Measurements from ENCODE around the gene ZDHHC23.

The ZDHHC23 gene

GRCh38 chr3:114005481-114005880 lies 57.7 kb downstream of the ZDHHC23 start:
- DNase-seq (ENCODE audit: low read depth in 2 of 2) = no peak

DNA sequence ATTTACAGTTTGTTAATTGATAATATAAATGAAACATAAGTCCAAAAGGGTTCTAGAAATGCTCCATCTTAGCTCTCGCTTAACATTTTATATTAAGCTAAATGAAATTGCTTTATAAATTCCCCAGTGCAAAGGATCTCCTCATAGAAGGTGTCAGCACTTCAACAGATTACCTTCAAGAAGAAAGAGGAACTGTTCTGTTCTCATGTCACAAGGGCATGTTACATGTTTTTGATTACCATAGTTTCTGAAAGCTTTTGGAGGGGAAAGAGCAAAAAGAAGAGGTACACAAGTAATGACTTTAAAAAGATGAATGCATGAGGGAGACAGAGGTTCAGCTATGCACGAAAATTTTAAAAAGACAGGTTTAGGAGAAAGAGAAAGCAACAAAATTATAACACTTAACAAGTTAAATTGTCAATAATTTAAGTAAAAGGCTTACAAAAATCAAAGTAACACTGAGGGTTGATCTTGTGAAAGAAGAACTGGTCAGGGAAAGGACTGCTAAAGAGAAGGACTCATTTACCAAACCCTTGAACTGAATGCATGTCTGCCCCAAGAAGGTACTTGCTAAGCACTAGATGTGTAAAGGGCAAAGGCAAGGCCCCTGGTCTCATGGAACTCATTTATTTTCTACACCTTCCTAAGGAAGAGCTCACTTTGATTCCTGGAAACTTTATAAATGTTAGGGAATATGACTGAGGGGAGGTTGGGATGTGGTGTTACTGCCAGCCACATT lies 63.4 kb downstream of the ZDHHC23 start:
- DNase-seq (ENCODE audit: low read depth in 2 of 2) = no peak

Measured in stimulated activated CD8-positive, alpha-beta memory T cell treated with anti-CD3 and anti-CD28 coated beads, Interleukin-2, amount 100 ng/mL, for 1 hour (primary cell).